ENCODE results near the gene LAMA2.

GRCh38 chr6:129189266-129189665 is 306.3 kb downstream of the LAMA2 start:
- no peak for TF ChIP-seq CTCF (IDR thresholded peaks at IDR 0.05)
- no peak for TF ChIP-seq EP300 (IDR thresholded peaks at IDR 0.05)
- TF ChIP-seq POLR2A (IDR thresholded peaks at IDR 0.05; ENCODE audit: low read depth) = no peak
- no peak for TF ChIP-seq POLR2AphosphoS5 (IDR thresholded peaks at IDR 0.05)
